GM18858 (cell line): ENCODE measurements around the gene CMTM6.
A peak's percentile ranks its signal among the peaks of the same experiment; 100 is the strongest.
"Not testable (repeated sequence)": the region's sequence is repeated elsewhere in the genome, so short reads cannot be mapped to it uniquely, and the experiment has no call there.

Experiments
- ATAC-seq: cut with Tn5 transposase; IDR thresholded peaks from one replicate; pipeline ENCODE4 v1.9.1; 2021; ENCODE audit not compliant: unreplicated experiment

CMTM6 gene

DNA sequence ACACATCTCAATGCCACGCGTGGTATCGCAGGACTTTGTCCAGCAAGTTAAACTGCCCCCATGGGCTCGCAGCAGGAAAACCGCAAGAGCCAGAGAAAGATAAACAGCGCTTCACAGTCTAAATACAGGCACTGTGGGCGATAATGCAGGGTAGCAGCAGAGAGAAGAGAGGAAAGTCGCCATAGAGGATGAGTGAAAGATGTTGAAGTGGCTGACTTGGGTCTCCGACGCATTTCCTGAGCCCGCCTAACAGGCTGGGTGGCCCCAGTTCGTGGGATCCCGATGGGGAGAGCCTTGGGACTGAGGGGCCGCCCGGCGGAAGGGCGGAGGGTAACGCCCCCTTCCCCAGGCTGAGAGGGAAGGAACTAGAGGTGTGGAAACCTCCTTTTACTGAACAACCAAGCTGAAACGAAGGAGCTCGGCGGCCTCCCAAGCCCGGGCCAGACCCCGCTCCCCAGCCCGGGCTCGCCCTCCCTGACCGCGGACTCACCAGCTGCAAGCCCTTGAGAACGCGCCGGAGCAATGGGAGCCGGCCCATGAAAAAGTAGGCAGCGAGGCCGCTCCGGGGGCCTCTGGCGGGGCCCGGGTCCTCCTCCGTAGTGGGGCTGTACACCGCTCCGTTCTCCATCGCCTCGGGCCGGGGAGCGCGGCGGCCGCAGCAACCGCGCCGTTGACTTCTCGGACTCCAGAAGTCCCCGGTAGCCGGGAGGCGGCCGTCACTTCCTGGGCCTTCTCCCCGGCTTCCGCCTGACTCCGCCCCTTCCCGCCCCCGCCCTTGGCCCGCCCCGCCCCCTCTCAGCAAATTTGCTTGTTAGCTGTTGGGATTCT, at the start of gene CMTM6:
Gene CMTM6, minus strand, starts transcription at position 735 of the 828 bp plus-strand sequence. Its CDS starts 107 bp downstream, at position 628.
- ATAC-seq: peak; percentile 36

GRCh38 chr3:32552013-32552412, 49.4 kb upstream of the CMTM6 start:
- no peak for ATAC-seq

- peak; percentile 20 for ATAC-seq
Measured at GRCh38 chr3:32551496-32551895, 48.8 kb upstream of the CMTM6 start.

GRCh38 chr3:32551087-32551486, 48.4 kb upstream of the CMTM6 start:
- peak; percentile 35 for ATAC-seq

GRCh38 chr3:32545305-32545704, 42.7 kb upstream of the CMTM6 start:
- no peak for ATAC-seq

DNA sequence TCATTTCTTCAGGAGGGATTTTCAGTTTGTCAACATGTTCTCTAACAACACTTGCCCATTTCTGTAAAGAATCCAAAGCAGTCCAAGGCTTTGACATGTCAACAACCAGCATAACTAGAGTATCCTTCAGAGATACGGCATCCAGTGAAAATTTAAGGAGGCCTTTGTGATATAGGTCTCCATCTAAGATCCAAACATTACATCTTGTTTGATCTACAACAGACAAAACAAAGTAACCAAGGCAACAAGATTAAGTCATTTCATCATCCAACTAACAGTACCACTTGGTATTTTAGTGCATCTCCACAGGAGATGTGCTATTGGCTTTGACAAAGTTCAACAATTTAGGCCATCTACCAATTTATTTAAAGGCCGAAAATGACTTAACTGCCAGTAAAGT, 42.2 kb upstream of the CMTM6 start:
- no peak for ATAC-seq

DNA sequence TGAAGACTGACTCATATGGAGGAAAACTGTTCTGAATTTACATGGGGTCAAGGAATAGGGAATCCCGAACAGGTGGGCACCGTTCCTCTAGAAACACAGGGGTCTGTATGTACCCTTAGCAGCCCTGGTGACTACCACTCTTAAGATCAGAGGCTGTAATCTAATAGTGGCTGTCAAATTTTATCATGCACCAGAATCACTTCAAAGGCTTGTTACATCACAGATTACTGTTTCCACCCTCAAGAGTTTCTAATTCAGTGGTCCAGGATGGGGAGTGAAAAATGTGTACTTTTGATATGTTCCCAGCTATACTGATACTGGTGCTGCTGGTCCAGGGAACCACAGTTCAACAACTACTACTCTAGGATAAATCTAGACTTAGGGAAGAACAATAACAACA, 40.2 kb upstream of the CMTM6 start:
- no peak for ATAC-seq

- ATAC-seq: no peak
Measured at GRCh38 chr3:32540899-32541298, 38.2 kb upstream of the CMTM6 start.

- ATAC-seq: no peak
Measured at GRCh38 chr3:32532434-32532833, 29.8 kb upstream of the CMTM6 start.

DNA sequence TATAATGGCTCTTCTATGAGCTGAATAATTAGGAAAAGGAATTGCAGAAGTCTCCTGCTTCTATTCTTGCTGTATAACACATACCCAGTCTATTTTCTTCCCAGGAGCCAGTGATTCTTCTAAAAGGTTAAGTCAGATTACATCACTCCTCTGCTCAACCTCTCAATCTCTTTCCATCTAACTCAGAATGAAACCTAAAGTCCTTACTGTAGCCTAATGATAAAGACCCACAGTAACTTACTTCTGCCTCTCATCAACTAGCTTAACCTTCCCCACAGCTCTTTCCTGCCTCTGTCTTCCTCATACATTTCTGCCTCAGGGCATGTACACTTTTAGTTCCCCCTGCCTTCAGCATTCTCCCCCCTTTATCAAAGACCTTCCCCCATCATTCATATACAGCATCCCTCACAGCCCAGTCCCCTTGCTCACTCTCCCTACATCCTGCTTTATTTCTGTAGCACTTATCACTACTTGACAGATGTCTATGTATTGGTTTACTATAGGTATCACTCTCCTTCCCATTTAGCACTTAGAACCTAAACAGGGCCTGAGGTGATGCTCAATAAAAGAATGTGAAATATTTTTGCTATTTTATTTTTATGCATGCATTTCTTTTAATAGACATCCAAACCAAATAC, 28.5 kb upstream of the CMTM6 start:
- ATAC-seq: peak; percentile 79

- ATAC-seq: no peak
Measured at GRCh38 chr3:32525720-32526119, 23.1 kb upstream of the CMTM6 start.

- ATAC-seq: no peak
Measured at GRCh38 chr3:32522682-32523081, 20.0 kb upstream of the CMTM6 start.

GRCh38 chr3:32518921-32519320, 16.3 kb upstream of the CMTM6 start:
- not testable (repeated sequence) for ATAC-seq

GRCh38 chr3:32516751-32517150, 14.1 kb upstream of the CMTM6 start:
- not testable (repeated sequence) for ATAC-seq

- ATAC-seq: no peak
Measured at GRCh38 chr3:32511005-32511404, 8.4 kb upstream of the CMTM6 start.

GRCh38 chr3:32510075-32510724, 7.5 kb upstream of the CMTM6 start:
- ATAC-seq: peak; percentile 77

GRCh38 chr3:32508711-32509110, 6.1 kb upstream of the CMTM6 start:
- no peak for ATAC-seq

DNA sequence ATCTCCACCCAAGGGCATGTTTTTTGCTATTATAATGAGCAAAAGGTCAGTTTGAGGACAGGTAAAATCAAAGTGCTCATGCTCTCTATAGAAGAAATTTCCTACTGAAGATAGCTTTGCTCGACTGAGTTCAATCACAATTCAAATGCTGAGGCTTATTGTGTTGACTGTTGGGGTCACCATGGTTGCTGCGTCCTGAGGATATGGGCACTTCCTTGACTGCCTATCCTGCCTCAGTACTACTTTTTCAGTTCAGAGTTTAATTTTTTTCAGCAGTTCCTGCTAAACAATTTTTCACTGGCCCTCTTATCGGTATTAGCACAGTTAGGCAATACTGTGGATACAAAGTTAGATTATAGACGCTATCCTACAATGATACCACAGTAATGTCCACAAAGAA, 3.8 kb upstream of the CMTM6 start:
- ATAC-seq: no peak

DNA sequence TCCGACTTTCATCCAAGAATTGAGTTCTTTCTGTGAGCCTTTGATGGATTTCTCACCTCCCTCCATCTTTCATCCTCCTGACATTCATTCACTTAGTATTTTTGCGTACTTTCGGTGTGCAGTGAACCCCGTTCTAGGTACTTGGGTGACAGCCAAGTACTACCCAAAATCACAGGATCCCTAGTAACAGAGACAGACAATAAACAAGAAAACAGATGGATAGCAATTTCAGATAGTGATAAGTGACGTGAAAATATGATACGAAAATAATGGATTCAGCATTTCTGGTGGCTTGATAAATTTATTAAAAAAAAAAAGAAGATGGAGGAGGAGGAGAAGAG, 264 bp upstream of the CMTM6 start:
- no peak for ATAC-seq

DNA sequence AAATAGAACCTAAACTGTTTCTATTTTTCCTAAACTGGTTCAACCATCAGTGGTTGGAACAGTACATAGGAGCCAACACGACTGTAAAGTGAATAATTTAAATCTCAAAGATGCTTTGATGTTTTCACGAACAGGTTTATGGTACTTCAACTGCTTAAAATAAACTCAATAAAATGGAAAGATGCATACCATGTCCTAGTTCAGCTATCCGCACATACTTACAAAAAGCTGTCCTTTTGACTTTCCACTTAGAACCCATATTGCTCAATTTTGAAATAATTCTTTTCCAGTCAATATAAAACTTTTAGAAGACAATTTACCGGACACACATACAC, 902 bp downstream of the CMTM6 start:
- peak; percentile 5 for ATAC-seq

GRCh38 chr3:32500880-32501782, 1.5 kb downstream of the CMTM6 start:
- ATAC-seq: no peak
